Prostate gland (tissue), 2 donors: ENCODE measurements around the gene FAM204A. TPM values are rescaled to one million over a fixed set of nuclear protein-coding genes. Genes with fewer than 3 reads are reported as not detected.

Source experiments
- DNase-seq: peaks from one replicate; pipeline ENCODE4 v3.0.0-alpha.2; 2019; ENCODE audit warnings: low spot score
- H3K27ac ChIP-seq, 2 donors: fragments of 200-600 bp; sonication (generic); 2 replicates each; pipeline ENCODE4 v1.5.1; 2017 to 2019
- H3K27me3 ChIP-seq: fragments of 200-600 bp; sonication (generic); replicated peaks from 2 replicates; pipeline ENCODE4 v1.5.1; 2019; ENCODE audit not compliant: insufficient read depth
- H3K36me3 ChIP-seq, 2 donors: fragments of 200-600 bp; sonication (generic); 1 replicate in 1 of 2; 2 replicates in 1 of 2; pipeline versions ENCODE4 v1.5.1 to v1.8.1; 2017 to 2019
- H3K4me1 ChIP-seq: fragments of 200-600 bp; sonication (generic); replicated peaks from 2 replicates; pipeline ENCODE4 v1.5.1; 2019
- H3K4me3 ChIP-seq, 2 donors: fragments of 200-600 bp; sonication (generic); 2 replicates each; pipeline ENCODE4 v1.5.1; 2017 to 2019
- H3K9me3 ChIP-seq: fragments of 200-600 bp; sonication (generic); 2 replicates; pipeline ENCODE4 v1.5.1; 2017
- POLR2A ChIP-seq: fragments of 450-650 bp; IDR thresholded peaks from one replicate; pipeline ENCODE4 v1.6.1; 2016; ENCODE audit warnings: antibody characterized with exemption, mild to moderate bottlenecking
- POLR2AphosphoS5 ChIP-seq: sonication (generic); formaldehyde crosslinking; IDR thresholded peaks from one replicate; pipeline ENCODE4 v1.6.1; 2017; ENCODE audit warnings: antibody characterized with exemption
- WGBS: methylation state at CpG from one replicate; pipeline ENCODE4 v1.1.5; 2018; 5-methylcytosine and 5-hydroxymethylcytosine counted together
- intact Hi-C: fragments of 100-400 bp; cut with DNase I; formaldehyde crosslinking; loops from one replicate; pipeline ENCODE4 v1.14.2; 2022
- total RNA-seq, 2 donors: library from RNA; depleted of rRNA; stranded (reverse); fragments of >200 nt; gene quantifications; one replicate each; pipeline ENCODE4 v1.1.0, GENCODE V29; 2016
- TF ChIP-seq, protein P1 (sequence below), 4 experiments: fragments of 200-600 bp in 2 of 4; fragments of 450-650 bp in 2 of 4; sonication (generic) in 2 of 4; IDR thresholded peaks; 1 replicate in 3 of 4; 2 replicates in 1 of 4; pipeline ENCODE4 v1.5.1; 2016 to 2019; ENCODE audit warnings: antibody characterized with exemption in 4 of 4, mild to moderate bottlenecking in 2 of 4, moderate library complexity in 2 of 4

Gene FAM204A
- total RNA-seq, 2 donors from 2014 or later, result 35.8 to 57.2 TPM

DNA sequence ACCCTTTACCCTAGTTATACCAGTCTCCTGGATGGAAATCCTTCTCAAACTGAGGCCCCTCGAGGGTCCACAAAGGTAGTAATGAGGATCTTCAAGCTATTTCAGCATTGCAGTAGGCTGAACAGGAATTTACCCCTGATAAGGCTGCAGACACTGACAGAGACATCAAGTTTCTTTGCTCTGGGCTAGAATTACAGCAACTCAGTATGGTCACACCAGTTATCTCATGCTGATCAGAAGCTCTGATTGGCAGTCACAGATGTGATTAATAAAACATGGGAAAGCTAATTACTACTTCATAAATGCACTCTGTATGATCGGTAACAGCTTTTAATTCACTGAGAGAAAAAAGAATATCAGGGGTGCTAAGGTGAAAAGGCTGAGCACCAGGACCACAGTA is 30.6 kb downstream of the FAM204A start:
- no peaks in the 10 kb centered on the region for H3K4me1 ChIP-seq
- H3K9me3 ChIP-seq, result no peaks in the 10 kb centered on the region
- TF ChIP-seq POLR2AphosphoS5 (no peak), POLR2A (no peak)
- TF ChIP-seq, protein P1, sequence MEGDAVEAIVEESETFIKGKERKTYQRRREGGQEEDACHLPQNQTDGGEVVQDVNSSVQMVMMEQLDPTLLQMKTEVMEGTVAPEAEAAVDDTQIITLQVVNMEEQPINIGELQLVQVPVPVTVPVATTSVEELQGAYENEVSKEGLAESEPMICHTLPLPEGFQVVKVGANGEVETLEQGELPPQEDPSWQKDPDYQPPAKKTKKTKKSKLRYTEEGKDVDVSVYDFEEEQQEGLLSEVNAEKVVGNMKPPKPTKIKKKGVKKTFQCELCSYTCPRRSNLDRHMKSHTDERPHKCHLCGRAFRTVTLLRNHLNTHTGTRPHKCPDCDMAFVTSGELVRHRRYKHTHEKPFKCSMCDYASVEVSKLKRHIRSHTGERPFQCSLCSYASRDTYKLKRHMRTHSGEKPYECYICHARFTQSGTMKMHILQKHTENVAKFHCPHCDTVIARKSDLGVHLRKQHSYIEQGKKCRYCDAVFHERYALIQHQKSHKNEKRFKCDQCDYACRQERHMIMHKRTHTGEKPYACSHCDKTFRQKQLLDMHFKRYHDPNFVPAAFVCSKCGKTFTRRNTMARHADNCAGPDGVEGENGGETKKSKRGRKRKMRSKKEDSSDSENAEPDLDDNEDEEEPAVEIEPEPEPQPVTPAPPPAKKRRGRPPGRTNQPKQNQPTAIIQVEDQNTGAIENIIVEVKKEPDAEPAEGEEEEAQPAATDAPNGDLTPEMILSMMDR (IDR thresholded peaks at IDR 0.05), result no peak
- H3K27ac ChIP-seq, result no peak overlapping the region
- no peaks in the 10 kb centered on the region for H3K36me3 ChIP-seq
- no peak for DNase-seq
- H3K4me3 ChIP-seq, result no peak overlapping the region
- intact Hi-C loops, result no loop called here
- no peaks in the 10 kb centered on the region for H3K27me3 ChIP-seq
- WGBS, result 73% methylated on average over 2 of the region's 2 CpGs

DNA sequence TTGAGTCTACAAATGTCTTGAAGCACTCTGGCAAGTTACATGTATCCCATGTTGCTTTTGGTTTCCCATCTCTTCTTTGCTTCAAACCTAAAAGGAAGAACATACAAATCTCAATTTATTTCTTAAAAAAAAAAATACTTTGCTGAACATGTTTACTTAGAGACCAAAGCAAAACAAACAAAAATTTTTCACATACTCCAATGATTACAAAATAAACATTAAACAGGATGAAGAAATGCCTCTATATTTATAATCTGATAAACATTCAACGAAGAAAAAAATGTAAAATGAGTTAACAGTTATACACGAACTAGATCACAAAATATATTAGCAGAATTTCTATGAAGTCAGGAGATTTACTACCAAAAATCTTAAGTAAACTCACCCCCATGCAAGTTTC is 31.3 kb downstream of the FAM204A start:
- TF ChIP-seq, protein P1 (IDR thresholded peaks at IDR 0.05), result no peak
- TF ChIP-seq POLR2AphosphoS5 (no peak), POLR2A (no peak)
- no peak overlapping the region for H3K4me3 ChIP-seq
- H3K36me3 ChIP-seq, result no peaks in the 10 kb centered on the region
- no peaks in the 10 kb centered on the region for H3K4me1 ChIP-seq
- no peak for DNase-seq
- H3K27me3 ChIP-seq, result no peaks in the 10 kb centered on the region
- no peak overlapping the region for H3K27ac ChIP-seq
- 44% methylated on average over 2 of the region's 2 CpGs for WGBS
- no peaks in the 10 kb centered on the region for H3K9me3 ChIP-seq
- intact Hi-C loops, result no loop called here

DNA sequence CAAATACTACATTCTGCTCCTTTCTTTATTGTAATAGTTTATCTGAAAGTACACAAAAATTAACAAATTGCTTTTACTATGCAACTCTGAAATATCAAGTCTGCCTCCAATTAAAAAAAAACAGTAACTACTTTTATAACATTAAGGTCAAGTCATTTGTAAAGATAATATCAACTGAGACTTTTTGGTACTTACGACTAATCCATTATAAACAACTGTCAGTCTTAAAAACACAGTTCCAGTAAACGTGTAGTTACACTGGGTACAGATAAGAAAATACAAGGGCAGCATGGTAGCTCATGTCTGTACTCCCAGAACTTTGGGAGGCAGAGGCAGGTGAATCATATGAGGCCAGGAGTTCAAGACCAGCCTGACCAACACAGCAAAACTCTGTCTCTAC is 32.2 kb downstream of the FAM204A start:
- Histone ChIP-seq H3K27me3 (no peaks in the 10 kb centered on the region), H3K4me3 (no peak overlapping the region), H3K4me1 (no peaks in the 10 kb centered on the region), H3K9me3 (no peaks in the 10 kb centered on the region), H3K36me3 (no peaks in the 10 kb centered on the region), H3K27ac (no peak overlapping the region)
- intact Hi-C loops, result no loop called here
- no peak for DNase-seq
- WGBS, result 28% methylated on average over 2 of the region's 2 CpGs
- TF ChIP-seq POLR2AphosphoS5, result no peak
- no peak for TF ChIP-seq POLR2A
- TF ChIP-seq, protein P1 (IDR thresholded peaks at IDR 0.05), result no peak

DNA sequence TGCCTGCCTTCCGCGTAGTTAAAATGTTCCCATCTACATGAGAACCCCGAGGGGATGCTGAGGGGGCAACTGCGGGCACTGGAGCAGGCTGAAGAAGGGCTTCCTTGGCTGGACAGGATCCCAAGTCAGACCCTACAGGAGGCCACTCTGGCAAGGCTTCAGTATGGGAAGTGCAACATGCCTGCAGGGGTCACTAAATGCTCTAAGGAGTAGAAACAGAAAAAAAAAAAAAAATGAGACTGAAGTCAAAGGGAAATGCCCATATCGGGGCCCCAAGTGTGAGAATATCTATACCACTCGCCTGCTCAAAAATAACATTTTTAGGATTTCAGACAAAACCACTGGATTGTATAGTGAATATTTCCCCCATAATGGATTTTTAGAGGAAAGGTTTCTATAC is 33.5 kb downstream of the FAM204A start:
- intact Hi-C loops, result no loop called here
- Histone ChIP-seq H3K27ac (no peak overlapping the region), H3K9me3 (no peaks in the 10 kb centered on the region), H3K4me3 (no peak overlapping the region), H3K4me1 (no peaks in the 10 kb centered on the region), H3K27me3 (no peaks in the 10 kb centered on the region), H3K36me3 (no peaks in the 10 kb centered on the region)
- DNase-seq, result no peak
- TF ChIP-seq, protein P1 (IDR thresholded peaks at IDR 0.05), result no peak
- TF ChIP-seq POLR2AphosphoS5 (no peak), POLR2A (no peak)
- WGBS, result 87% methylated on average over 6 of the region's 6 CpGs

DNA sequence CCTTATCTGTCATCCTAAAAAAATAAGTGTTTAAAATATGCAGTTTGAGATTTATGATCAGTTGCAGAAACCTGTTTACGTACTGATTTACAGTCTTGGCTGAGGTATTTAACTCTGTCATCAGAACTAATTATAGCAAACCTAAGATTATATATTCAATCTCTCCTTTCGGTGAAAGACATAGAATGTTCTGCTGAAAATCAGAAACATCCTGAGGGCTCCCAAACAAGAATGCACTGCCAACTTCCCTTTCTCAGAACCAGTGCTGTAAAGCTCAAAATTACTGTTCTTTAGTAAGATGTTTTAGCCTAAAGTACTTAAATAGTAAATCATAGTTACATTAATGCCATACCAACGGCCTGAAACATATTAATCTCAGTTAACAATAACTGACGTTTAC is 34.3 kb downstream of the FAM204A start:
- TF ChIP-seq POLR2AphosphoS5 (no peak), POLR2A (no peak)
- TF ChIP-seq, protein P1 (IDR thresholded peaks at IDR 0.05), result no peak
- H3K36me3 ChIP-seq, result no peaks in the 10 kb centered on the region
- H3K9me3 ChIP-seq, result no peaks in the 10 kb centered on the region
- no peak for DNase-seq
- H3K4me1 ChIP-seq, result no peaks in the 10 kb centered on the region
- WGBS, result 37% methylated on average over 4 of the region's 4 CpGs
- no peak overlapping the region for H3K27ac ChIP-seq
- intact Hi-C loops, result no loop called here
- no peak overlapping the region for H3K4me3 ChIP-seq
- H3K27me3 ChIP-seq, result no peaks in the 10 kb centered on the region
